NCI-H748 (cell line): ENCODE results near the gene ELOF1.
"Not testable (repeated sequence)": the region's sequence is repeated elsewhere in the genome, so short reads cannot be mapped to it uniquely, and the experiment has no call there.

Experiments
- DNase-seq: peaks from one replicate; lab custom pipeline; 2025; ENCODE audit not compliant: unreplicated experiment; lab: John Stamatoyannopoulos, UW

The ELOF1 gene

DNA sequence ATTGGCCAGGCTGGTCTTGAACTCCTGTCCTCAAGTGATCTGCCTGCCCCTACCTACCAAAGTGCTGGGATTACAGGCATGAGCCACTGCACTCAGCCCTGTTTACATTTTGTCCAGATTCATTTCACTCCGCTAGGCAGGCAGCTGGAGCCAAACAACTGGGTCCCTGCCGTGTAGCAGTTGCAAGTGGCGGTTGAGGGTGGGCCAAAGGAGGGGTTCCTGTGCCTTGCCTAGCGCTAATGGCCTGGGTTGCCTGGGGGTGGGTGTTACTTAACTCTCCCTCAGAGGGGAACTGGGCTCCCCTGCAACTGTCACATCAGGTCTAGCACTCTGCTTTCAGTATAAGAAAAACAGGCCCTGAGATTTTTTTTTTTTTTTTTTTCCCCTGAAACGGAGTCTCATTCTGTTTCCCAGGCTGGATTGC is 11.0 kb upstream of the ELOF1 start:
- DNase-seq = peak; percentile 17

DNA sequence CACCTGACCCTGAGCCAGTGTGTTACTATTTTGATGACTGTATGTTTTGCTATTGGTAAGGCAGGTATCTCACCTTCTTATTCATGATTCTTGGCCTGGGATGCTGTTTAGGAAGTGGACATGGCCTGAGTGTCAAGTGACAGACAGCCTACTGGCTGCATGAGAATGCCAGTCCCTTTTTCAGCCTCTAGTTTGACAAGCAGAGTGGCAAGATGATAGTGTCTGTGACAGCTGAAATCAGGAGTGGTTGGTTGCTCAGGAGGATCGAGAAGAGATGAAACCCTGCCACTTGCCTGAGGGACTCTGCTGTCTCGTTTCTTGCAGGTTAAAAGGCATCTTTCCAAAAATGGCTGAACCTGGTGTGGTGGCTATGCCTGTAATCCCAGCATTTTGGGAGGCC is 7.1 kb upstream of the ELOF1 start:
- DNase-seq = no peak

DNA sequence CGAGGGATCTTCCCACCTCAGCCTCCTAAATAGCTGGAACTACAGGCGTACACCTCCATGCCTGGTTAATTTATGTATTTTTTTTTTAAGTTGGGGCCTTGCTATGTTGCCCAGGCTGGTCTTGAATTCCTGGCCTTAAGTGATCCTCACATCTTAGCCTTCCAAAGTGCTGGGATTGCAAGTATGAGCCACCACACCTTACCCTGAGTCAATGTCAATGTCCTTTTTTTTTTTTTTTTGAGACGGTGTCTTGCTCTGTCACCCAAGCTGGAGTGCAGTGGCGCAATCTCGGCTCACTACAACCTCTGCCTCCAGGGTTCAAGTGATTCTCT is 6.6 kb upstream of the ELOF1 start:
- not testable (repeated sequence) for DNase-seq

DNA sequence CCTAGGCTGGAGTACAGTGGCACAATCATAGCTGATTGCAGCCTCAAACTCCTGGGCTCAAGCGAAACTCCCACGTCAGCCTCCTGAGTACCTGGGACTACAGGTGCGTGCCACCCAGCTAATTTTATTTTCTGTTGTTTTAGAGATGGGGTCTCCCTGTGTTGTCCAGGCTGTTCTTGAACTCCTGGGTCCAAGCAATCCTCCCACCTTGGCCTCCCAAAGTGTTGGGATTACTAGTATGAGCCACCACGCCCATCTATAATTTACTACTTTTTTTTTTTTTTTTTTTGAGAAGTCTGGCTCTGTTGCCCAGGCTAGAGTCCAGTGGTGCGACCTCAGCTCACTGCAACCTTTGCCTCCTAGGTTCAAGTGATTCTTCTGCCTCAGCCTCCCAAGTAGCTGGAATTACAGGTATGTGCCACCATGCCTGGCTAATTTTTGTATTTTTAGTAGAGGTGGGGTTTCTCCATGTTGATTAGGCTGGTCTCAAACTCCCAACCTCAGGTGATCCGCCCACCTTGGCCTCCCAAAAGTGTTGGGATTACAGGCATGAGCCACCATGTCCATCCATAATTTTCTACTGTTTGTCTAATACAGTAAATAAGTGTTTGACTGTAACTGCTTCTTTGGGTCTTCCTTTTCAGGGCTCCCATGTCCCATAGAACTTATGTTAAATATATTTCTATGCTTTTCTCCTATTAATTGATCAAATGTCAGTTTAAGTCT is 5.2 kb upstream of the ELOF1 start:
- DNase-seq = not testable (repeated sequence)

DNA sequence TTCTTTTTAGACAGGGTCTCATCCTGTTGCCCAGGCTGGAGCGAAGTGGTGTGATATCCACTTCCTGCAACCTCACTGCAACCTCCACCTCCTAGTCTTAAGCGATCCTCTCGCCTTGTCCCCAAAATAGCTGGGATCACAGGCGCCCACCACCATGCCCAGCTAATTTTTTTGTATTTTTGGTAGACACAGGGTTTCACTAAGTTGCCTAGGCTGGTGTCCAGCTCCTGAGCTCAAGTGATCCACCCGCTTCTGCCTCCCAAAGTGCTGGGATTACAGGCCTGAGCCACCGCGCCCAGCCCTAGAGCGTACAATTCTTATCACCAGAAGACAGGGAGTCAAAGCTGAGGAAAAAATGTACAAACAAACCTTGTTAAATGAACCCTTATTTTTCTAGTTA is 4.5 kb upstream of the ELOF1 start:
- DNase-seq = no peak

DNA sequence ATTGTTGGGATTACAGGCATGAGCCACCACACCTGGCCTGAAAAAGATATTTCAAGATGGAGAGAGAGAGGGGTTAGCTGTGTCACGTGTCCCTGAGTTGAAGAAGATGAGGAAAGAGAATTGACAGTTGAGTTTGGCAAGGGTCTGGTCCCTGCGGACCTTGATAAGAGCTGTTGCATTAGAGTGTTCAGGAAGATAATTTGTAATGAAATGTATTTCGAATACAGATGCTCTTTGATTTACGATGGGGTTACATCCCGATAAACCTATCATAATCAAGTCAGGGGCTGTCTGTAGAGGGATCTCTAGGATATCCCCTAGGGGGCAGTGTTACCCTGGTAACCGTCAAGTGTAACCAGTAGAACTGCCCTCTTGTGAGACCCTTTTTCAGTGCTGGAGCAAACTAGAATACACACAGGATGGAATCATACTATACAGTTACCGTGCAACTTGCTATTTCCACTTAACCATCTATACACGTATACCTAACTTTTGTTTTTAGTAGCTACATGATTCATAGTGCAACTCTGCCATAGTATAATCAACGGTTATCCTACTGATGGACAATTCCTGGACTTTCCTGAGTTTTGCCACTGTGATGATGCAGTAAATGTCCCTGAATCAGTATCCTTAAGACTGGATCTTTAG is 1.5 kb upstream of the ELOF1 start:
- peak; percentile 77 for DNase-seq

DNA sequence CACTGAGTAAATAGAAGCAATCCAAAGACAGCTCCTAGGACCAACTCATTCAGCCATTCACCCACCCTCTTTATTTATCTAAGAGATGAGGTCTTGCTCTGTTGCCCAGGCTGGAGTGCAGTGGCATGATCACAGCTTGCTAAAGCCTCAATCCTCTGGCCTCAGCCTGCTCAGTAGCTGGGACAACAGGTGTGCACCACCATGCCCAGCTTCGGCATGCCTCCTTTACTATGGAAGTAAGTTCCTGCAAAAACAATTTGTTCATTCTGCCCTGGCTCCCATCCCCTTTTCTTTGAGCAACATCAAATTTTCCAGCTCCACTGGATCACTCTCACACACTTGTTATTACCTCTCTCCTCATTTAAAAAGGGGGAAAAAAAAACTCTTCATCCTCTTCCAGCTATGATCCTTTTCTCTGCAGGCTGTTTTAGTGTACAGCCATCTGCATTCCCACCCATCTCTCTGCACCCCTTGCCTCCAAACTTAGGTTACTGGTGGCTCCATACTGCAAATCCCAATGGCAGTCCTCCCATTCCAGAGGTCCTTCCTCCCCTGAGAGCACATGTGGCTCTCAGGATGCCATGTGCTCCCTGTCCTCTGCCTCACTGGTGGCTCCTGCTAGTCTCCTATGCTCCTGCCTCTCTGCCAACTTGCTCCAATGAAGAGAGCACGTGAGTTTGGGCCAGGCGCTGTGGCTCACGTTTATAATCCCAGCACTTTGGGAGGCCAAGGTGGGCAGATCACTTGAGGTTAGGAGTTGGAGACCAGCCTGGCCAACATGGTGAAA is 2.2 kb downstream of the ELOF1 start:
- no peak for DNase-seq

DNA sequence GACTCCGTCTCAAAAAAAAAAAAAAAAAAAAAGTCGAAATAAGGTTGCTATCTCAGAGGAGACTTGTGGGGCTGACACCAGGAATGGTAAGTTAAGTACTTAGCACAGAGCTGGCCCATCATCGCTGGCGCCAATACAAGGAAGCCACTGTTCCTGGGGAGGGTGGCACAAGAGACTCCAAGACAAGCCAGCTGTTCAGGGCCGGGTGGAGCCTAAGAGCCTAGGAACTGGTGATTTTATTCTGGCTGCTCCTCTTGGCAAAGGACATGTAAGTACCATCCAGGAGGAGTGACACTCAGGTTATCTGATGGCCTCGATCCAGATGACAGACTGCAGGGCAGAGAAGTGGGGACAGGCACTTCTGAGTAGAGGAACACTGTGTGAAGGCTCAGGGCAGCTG is 3.8 kb downstream of the ELOF1 start:
- DNase-seq = no peak

DNA sequence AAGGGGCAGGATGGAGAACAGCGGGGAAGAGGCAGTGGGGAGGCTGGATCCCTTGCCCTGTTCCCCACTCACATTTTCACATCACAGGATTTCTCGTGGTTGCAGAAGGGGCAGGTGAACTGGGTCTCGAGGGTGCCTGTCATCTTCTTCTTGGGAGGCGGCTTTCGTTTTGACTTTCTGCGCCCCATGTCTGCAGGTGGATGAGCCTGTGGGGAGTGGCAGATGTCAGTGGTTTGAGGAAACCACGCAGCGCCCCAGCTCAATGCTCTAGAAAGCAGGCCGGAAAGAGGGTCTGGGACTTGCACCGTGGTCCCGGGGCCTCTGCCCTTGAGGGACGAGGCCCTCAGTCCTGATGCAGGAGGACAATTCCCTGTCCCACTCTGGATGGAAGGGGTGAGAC is 4.9 kb downstream of the ELOF1 start:
- DNase-seq = no peak

DNA sequence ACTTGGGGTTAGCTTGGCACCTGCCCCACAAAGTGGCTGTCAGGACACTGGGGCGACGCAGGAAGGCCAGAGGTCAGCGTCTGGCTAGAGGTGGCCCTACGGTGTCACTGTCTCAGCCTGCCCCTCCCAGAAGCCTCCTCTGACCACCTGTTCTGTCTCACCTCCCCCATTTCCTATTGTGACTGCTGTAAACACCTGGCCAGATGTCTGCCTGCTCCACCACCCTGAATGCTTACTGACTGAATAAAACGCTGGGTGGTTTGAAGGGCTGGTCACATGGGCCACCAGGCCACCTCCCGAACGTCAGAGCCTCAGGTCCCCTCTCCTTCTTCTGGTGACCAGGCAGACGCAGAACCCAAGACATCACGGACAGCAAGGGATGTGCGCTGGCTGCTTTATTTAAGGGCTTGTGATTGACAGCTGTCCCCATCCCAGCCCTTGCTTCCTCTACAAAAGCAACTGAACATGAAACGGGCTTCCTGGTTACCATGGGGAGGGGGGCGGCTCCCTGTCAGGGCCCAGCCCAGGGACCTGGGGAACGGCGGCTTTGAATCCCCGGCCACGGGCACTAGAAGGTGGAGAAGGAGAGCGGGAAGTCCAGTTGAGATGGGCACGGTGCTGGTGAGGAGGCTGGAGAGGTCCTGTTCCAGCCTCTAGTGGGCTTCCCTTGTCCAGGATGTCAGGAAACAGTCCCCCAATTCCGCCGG is 6.2 kb downstream of the ELOF1 start:
- no peak for DNase-seq

DNA sequence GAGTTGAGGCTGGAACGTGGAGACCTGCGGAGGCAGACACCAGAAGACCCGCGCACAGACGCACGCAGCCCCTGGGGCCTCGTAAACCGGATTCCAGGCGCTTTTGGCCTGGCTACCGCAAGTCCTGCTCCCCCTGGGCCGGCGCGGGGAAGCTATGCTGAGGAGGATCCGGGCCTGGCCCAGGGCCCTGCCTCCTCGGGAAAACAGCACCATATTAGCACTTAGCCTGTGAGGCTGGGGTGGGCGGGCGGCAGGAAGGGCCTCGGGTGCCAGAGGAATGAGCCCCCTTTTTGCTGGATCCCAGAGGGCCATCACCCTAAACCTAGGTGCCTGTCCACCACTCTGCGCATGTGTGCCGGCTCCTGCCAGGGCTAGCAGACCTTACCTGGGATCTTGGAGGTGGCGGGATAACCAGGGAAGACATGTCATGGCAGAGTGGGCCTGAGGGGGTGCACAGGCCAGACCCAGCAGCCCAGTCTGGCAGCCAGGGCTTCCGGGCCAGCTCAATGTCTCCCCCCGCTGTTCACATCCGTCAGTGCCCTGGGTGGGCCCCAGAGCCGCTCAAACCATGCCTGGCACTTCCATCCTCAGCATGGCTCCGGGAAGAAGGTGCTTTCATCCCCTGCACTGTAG is 7.3 kb downstream of the ELOF1 start:
- DNase-seq = no peak

DNA sequence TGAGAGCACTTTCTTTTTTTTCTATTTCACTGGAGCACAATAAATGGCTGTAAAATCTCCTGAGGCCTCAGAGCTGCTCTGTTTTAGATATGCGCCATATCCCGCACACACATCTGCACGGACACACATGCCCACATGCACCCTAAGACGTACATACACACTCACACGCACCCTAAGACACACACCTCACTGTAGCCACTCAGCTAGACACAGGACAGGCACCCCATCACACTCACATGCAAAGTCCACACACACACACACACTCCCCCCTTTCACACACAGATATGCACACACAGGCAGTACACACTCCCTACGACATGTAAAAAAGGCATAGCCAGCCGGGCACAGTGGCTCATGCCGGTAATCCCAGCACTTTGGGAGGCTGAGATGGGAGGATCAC is 8.8 kb downstream of the ELOF1 start:
- DNase-seq = no peak

DNA sequence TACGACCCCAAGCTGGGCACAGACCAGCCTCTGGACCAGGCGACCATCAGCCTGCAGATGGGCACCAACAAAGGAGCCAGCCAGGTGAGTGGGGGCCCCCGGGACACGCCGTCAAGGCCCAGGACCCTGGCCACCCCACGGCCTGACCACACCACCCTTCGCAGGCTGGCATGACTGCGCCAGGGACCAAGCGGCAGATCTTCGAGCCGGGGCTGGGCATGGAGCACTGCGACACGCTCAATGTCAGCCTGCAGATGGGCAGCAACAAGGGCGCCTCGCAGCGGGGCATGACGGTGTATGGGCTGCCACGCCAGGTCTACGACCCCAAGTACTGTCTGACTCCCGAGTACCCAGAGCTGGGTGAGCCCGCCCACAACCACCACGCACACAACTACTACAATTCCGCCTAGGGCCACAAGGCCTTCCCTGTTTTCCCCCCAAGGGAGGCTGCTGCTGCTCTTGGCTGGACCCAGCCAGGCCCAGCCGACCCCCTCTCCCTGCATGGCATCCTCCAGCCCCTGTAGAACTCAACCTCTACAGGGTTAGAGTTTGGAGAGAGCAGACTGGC is 9.6 kb downstream of the ELOF1 start:
- DNase-seq = no peak

DNA sequence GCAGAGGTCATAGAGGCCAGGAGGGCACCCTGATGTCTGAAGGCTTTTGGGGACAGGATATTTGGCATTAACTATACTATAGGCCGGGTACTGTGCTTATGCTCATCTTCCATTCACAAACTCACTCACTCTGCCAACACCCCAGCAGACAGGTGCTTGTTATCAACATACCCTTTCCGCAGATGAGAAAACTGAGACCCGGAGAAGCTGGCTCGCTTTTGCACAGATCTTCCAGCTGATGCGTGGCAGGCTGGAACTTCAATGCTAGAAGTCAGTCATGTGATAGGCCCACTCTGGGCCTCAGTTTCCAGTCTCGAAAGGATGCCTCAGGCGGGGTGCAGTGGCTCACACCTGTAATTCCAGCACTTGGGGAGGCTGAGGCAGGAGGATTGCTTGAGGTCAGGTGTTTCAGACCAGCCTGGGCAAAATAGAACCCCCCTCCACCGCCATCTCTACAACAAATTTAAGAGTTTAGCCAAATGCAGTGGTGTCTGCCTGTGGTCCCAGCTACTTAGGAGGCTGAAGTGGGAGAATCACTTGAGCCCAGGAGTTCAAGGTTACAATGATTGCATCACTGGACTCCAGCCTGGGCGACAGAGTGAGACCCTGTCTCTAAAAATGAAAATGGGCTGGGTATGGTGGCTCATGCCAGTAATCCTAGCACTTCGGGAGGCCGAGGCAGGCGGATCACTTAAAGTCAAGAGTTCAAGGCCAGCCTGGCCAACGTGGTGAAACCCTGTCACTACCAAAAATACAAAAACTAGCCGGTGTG is 10.9 kb downstream of the ELOF1 start:
- no peak for DNase-seq

DNA sequence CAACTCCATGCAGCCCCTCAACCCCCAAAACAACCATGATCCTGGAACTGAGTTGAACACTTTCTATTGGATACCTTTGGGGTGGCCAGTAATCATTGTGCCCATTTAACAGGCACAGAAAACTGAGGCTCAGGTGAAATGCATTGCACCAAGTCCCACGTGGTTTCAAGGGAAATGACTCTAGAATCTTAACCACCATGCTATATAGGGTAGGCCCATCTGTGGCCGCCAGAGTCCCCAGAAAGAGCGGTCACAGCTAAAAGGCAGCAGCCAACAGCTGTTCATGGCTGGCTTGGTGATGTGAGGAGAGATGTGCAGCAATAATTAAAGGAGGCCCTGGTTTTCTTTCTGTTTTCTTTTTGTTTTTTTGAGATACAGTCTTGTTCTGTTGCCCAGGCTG is 17.8 kb downstream of the ELOF1 start:
- DNase-seq = no peak

DNA sequence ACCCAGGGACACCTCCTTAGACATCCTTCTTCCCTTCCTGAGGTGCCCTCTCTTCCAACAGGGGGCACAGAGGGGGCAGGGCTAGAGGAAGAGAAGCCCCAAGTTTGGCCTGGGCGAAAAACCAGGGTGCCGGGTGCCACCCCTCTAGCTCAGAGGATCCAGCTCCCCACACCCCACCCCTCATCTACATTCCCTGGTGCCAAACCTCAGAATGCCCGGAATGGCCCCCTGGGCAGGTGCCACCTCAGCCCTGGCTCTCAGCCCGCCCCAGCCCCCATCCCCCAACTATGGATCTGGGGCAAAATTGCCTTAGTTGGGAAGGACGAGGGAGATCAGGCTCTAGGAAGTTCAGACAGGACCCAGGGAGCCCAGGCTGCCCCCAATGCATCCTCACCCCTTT is 18.4 kb downstream of the ELOF1 start:
- no peak for DNase-seq

DNA sequence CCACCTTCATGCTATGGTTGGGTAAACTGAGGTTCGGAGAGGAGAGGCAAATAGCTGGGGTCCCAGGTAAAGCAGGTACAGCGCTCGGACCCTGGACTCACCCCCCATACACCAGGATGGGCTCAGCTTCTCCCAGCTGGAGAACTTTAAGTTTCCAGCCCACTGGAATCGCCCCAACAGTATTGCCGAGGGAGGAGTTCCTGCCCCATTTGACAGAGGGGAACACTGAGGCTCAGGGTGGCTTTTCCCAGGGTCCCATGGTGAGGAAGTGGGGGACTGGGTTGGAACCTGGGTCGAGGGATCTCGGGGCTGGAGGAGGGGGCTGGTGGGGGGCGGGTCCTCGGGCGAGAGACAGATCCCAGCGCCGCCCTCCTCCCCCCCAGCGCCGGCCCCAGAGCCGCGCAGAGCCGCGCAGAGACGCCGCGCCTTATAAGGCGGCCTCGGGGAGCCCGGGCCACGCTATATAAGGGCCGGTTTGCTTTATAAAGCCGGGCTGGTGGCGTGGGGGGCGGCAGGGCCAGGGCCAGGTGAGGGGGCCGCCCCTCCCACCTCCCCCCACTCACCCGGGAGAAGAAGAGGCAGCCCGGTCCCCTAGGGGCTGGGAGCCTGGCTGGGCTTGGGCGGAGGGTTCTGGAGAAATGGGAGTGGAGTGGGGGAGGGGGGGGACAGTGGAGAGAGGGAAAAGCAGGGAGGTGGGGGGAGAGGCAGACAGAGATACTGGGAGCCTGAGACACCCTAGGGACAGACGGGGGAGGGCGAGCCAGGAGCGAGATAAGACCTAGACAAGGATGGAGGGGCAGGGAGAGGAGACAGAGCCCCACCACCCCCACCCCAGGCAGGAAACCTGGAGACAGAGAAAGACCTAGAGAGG is 19.3 kb downstream of the ELOF1 start:
- DNase-seq = peak; percentile 23

DNA sequence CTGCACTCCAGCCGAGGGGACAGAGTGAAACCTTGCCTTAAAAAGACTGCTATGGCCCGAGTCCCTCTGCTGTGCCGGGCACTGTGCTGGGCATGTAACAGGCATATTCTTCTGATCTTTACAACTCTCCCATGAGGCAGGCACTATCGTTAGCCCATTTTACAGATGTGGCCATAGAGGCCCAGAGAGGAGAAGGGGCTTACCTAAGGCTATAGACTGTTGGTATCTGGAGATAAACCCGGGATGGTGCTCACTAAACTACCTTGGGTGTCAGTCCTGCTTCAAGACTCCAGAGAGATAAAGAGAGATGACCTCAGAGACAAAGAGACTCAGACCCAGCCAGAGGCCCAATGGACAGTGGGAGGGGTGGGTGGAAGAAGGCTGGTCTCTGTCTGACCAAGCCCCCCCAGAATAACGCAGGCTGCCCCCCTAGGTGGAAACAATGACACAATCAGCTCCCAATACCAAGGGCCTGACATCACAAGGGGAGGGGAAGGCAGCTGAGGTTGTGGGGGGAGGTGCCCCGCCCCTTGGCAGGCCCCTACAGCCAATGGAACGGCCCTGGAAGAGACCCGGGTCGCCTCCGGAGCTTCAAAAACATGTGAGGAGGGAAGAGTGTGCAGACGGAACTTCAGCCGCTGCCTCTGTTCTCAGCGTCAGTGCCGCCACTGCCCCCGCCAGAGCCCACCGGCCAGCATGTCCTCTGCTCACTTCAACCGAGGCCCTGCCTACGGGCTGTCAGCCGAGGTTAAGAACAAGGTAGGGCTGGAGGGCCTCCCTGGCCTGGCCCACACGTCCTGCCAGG is 20.6 kb downstream of the ELOF1 start, which contains the start of gene CNN1:
CNN1 (plus strand) TSS at position 620 of the 805 bp plus-strand sequence; CDS start at position 697, 77 bp downstream.
- no peak for DNase-seq
